ENCODE measurements around the gene VPS37D. TPM values are rescaled to one million over a fixed set of nuclear protein-coding genes. Genes with fewer than 3 reads are reported as not detected.
A peak's percentile ranks its signal among the peaks of the same experiment; 100 is the strongest.
"Not testable (repeated sequence)": the region's sequence is repeated elsewhere in the genome, so short reads cannot be mapped to it uniquely, and the experiment has no call there.

Gene VPS37D
- total and polyA plus RNA-seq, 7 donors, result 0.18 to 1.1 (median 0.67) TPM

- intact Hi-C loops (cut with DNase I), result no loop called here
Measured at GRCh38 chr7:73659983-73660382, 7.6 kb upstream of the VPS37D start.

GRCh38 chr7:73660594-73660993 is 7.0 kb upstream of the VPS37D start:
- H3K27me3 ChIP-seq (ENCODE audit: insufficient read depth in 3 of 3, low read length in 2 of 3); H3K27ac ChIP-seq; H3K4me1 ChIP-seq; DNase-seq; H3K9me3 ChIP-seq; H3K36me3 ChIP-seq (ENCODE audit: insufficient read depth in 1 of 2, low read depth in 1 of 2); intact Hi-C loops (cut with DNase I); ATAC-seq; H3K4me3 ChIP-seq: not testable (repeated sequence)
- 56 to 72% (median 60%) methylated on average over 4 of the region's 4 CpGs for WGBS, 3 donors

More at GRCh38 chr7:73659983-73660382, 7.6 kb upstream of the VPS37D start:
- no peak for TF ChIP-seq CTCF (IDR thresholded peaks at IDR 0.05)
- H3K4me1 ChIP-seq, result no peaks in the 10 kb centered on the region
- H3K4me3 ChIP-seq, result no peak overlapping the region
- DNase-seq (no peak), ATAC-seq (no peak)
- 47 to 58% (median 58%) methylated on average over 8 of the region's 8 CpGs for WGBS, 3 donors
- no peaks in the 10 kb centered on the region for H3K27me3 ChIP-seq (ENCODE audit: insufficient read depth in 3 of 3, low read length in 2 of 3)
- no peaks in the 10 kb centered on the region for H3K36me3 ChIP-seq (ENCODE audit: insufficient read depth in 1 of 2, low read depth in 1 of 2)
- no peak overlapping the region for H3K27ac ChIP-seq
- no peaks in the 10 kb centered on the region for H3K9me3 ChIP-seq

- Histone ChIP-seq H3K36me3 (ENCODE audit: insufficient read depth in 1 of 2, low read depth in 1 of 2) (no peaks in the 10 kb centered on the region), H3K9me3 (no peaks in the 10 kb centered on the region), H3K4me1 (no peaks in the 10 kb centered on the region), H3K4me3 (no peak overlapping the region), H3K27me3 (ENCODE audit: insufficient read depth in 3 of 3, low read length in 2 of 3) (no peaks in the 10 kb centered on the region), H3K27ac (no peak overlapping the region)
- no peak for ATAC-seq
- DNase-seq, result no peak
- intact Hi-C loops (cut with DNase I), result no loop called here
- TF ChIP-seq CTCF (IDR thresholded peaks at IDR 0.05), result no peak
Measured at GRCh38 chr7:73663033-73663432, 4.6 kb upstream of the VPS37D start.

- H3K27me3 ChIP-seq (ENCODE audit: insufficient read depth in 3 of 3, low read length in 2 of 3), result no peaks in the 10 kb centered on the region
- intact Hi-C loops (cut with DNase I), result loop anchor here in 1 of 2 donors (5.0 kb wide), 1 partner anchor 61 kb away; no protein-coding TSS in a partner anchor
- no peaks in the 10 kb centered on the region for H3K36me3 ChIP-seq (ENCODE audit: insufficient read depth in 1 of 2, low read depth in 1 of 2)
- ATAC-seq (no peak), DNase-seq (peak; percentile 27 to 40)
- H3K27ac ChIP-seq, result no peak overlapping the region
- WGBS, 3 donors, result 2 to 6% (median 4%) methylated on average over 29 to 52 of the region's 52 CpGs
- no peaks in the 10 kb centered on the region for H3K4me1 ChIP-seq
- no peaks in the 10 kb centered on the region for H3K9me3 ChIP-seq
- TF ChIP-seq CTCF (IDR thresholded peaks at IDR 0.05), result no peak
- H3K4me3 ChIP-seq, result peak overlapping the region; percentile 68
Measured at GRCh38 chr7:73668103-73668885, 663 bp downstream of the VPS37D start.

- no peaks in the 10 kb centered on the region for H3K36me3 ChIP-seq (ENCODE audit: insufficient read depth in 1 of 2, low read depth in 1 of 2)
- no peaks in the 10 kb centered on the region for H3K4me1 ChIP-seq
- H3K27ac ChIP-seq, result no peak overlapping the region
- intact Hi-C loops (cut with DNase I), result loop anchor here in 1 of 2 donors (5.0 kb wide), 1 partner anchor 62 kb away; no protein-coding TSS in a partner anchor
- WGBS, 3 donors, result 44 to 50% (median 47%) methylated on average over 5 of the region's 5 CpGs
- ATAC-seq (no peak), DNase-seq (no peak)
- TF ChIP-seq CTCF (IDR thresholded peaks at IDR 0.05), result no peak
- no peaks in the 10 kb centered on the region for H3K9me3 ChIP-seq
- no peaks in the 10 kb centered on the region for H3K27me3 ChIP-seq (ENCODE audit: insufficient read depth in 3 of 3, low read length in 2 of 3)
- peak overlapping the region; percentile 68 for H3K4me3 ChIP-seq
Measured at GRCh38 chr7:73668886-73669230, 1.2 kb downstream of the VPS37D start.

Data from psoas muscle (tissue), 8 donors.